ENCODE results near the gene INPP5E. TPM values are rescaled to one million over a fixed set of nuclear protein-coding genes. Genes with fewer than 3 reads are reported as not detected.
"Not testable (repeated sequence)": the region's sequence is repeated elsewhere in the genome, so short reads cannot be mapped to it uniquely, and the experiment has no call there.

The INPP5E gene
- total and polyA plus RNA-seq, 2 donors = 3.9 to 17.5 TPM

DNA sequence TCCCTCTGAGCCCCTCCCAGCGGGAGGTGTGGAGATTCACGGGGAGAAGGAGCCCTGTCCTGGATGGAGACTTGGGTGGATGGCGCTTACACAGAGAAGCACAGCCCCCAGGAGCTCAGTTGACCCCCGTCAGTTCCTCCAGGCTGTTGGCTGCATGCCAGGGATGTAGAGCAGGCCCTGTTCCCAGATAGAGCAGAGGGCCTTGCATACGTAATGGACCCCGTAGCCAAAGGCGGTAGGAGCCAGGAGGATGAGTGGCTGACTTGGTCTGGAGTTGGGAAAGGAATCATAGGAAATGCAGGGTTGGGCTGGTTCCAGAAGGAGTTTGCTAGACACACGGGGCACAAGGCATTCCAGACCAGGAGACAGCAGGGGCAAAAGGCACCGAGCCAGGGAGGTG lies 26.7 kb downstream of the INPP5E start:
- 98% methylated on average over 9 of the region's 9 CpGs for WGBS
- H3K4me3 ChIP-seq (ENCODE audit: low read length in 2 of 2) = no peak overlapping the region
- DNase-seq (ENCODE audit: low read depth in 6 of 9, low spot score in 9 of 9) = no peak
- H3K36me3 ChIP-seq (ENCODE audit: control insufficient read depth in 2 of 2, insufficient read depth in 2 of 2, low read length in 1 of 2) = peaks cover 46 to 48% of the 10 kb centered on the region in 2 donors
- peaks cover 12 to 21% of the 10 kb centered on the region in 2 donors for H3K4me1 ChIP-seq (ENCODE audit: control insufficient read depth in 2 of 2, insufficient read depth in 2 of 2, low read length in 2 of 2)
- no peak overlapping the region for H3K27ac ChIP-seq (ENCODE audit: low read depth in 1 of 2, low read length in 1 of 2)
- no peaks in the 10 kb centered on the region for H3K9me3 ChIP-seq (ENCODE audit: control insufficient read depth in 2 of 2, insufficient read depth in 1 of 2, low read length in 1 of 2)
- H3K27me3 ChIP-seq (ENCODE audit: control insufficient read depth in 2 of 2, insufficient read depth in 1 of 2, low read length in 1 of 2) = no peaks in the 10 kb centered on the region

DNA sequence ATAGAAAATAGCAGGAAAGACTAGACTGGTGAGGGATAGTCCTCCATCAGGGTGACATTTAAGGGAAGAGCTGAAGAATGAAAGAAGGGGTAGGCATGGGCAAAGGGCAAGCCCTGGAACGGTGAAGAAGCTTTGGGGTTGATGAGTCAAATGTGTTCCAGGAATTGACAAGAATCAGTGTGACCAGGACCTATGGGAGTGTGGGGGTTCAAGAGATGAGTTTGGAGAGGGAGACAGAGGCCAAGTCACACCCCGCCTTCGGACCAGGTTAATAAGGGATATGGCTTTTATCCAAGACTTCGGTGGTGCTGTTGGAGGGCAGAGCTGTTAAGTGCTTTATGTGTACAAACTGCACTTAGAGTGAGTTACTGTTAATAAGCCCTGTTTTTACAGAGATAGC lies 28.3 kb downstream of the INPP5E start:
- Histone ChIP-seq H3K4me1 (ENCODE audit: control insufficient read depth in 2 of 2, insufficient read depth in 2 of 2, low read length in 2 of 2) (peaks cover 12 to 21% of the 10 kb centered on the region in 2 donors), H3K36me3 (ENCODE audit: control insufficient read depth in 2 of 2, insufficient read depth in 2 of 2, low read length in 1 of 2) (peaks cover 45 to 48% of the 10 kb centered on the region in 2 donors), H3K27ac (ENCODE audit: low read depth in 1 of 2, low read length in 1 of 2) (no peak overlapping the region), H3K4me3 (ENCODE audit: low read length in 2 of 2) (peak overlapping the region; percentile 79 to 97), H3K9me3 (ENCODE audit: control insufficient read depth in 2 of 2, insufficient read depth in 1 of 2, low read length in 1 of 2) (no peaks in the 10 kb centered on the region), H3K27me3 (ENCODE audit: control insufficient read depth in 2 of 2, insufficient read depth in 1 of 2, low read length in 1 of 2) (no peaks in the 10 kb centered on the region)
- DNase-seq (ENCODE audit: low read depth in 6 of 9, low spot score in 9 of 9) = no peak
- WGBS = 77% methylated on average over 4 of the region's 4 CpGs

DNA sequence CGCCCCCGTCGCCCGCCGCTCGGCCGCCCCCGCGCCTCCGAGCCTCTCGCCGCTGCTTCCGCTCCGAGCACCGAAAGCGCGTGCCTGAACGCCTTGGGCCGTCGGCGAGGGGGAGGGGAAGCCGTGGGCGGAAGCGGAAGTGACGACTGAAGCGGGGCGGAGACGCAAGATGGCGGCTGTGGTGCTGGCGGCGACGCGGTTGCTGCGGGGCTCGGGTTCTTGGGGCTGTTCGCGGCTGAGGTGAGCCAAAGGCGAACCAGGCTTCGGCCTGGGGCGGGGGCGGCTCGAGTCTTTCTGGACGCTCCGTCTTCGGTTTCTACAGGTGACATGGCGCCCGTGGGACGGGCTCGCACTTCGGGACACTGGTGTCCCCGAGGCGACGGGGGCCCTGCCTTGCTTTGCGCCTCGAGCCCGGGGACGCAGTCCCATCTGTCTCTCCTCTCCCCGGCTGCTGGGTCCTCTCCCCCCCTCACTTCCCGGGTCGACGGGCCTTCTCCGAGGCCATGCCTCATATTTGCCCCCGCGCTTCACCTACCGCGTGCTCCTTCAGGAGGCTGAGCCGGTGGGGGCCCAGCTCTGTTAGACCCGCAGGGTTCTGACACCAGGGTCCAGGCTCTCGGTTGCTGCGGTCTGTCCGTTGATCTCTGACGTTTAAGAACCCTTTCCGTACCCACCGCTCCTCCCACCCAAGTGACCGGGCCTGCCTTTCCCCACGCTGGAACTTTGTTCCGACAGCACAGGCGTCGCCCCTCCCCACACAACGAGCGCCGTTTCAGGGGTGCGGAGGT lies 29.0 kb downstream of the INPP5E start, which contains the start of the genes ENTR1 and PMPCA:
Gene ENTR1, minus strand, starts transcription at position 115 of the 788 bp plus-strand sequence. CDS start 217 bp downstream, outside the sequence.
Gene PMPCA, plus strand, starts transcription at position 159 of the 788 bp plus-strand sequence. Its CDS starts 11 bp downstream, at position 170.
- H3K36me3 ChIP-seq (ENCODE audit: control insufficient read depth in 2 of 2, insufficient read depth in 2 of 2, low read length in 1 of 2) = peaks cover 44 to 46% of the 10 kb centered on the region in 2 donors
- no peaks in the 10 kb centered on the region for H3K9me3 ChIP-seq (ENCODE audit: control insufficient read depth in 2 of 2, insufficient read depth in 1 of 2, low read length in 1 of 2)
- H3K4me1 ChIP-seq (ENCODE audit: control insufficient read depth in 2 of 2, insufficient read depth in 2 of 2, low read length in 2 of 2) = peaks cover 12 to 21% of the 10 kb centered on the region in 2 donors
- WGBS = under 1% methylated on average over 83 of the region's 83 CpGs
- H3K27me3 ChIP-seq (ENCODE audit: control insufficient read depth in 2 of 2, insufficient read depth in 1 of 2, low read length in 1 of 2) = no peaks in the 10 kb centered on the region
- peak; percentile 67 to 95 (median 91) for DNase-seq (ENCODE audit: low read depth in 6 of 9, low spot score in 9 of 9)
- peak within 1 kb of the TSS; percentile 79 to 97 for H3K4me3 ChIP-seq (ENCODE audit: low read length in 2 of 2)
- H3K27ac ChIP-seq (ENCODE audit: low read depth in 1 of 2, low read length in 1 of 2) = peak within 1 kb of the TSS; percentile 66 to 70

DNA sequence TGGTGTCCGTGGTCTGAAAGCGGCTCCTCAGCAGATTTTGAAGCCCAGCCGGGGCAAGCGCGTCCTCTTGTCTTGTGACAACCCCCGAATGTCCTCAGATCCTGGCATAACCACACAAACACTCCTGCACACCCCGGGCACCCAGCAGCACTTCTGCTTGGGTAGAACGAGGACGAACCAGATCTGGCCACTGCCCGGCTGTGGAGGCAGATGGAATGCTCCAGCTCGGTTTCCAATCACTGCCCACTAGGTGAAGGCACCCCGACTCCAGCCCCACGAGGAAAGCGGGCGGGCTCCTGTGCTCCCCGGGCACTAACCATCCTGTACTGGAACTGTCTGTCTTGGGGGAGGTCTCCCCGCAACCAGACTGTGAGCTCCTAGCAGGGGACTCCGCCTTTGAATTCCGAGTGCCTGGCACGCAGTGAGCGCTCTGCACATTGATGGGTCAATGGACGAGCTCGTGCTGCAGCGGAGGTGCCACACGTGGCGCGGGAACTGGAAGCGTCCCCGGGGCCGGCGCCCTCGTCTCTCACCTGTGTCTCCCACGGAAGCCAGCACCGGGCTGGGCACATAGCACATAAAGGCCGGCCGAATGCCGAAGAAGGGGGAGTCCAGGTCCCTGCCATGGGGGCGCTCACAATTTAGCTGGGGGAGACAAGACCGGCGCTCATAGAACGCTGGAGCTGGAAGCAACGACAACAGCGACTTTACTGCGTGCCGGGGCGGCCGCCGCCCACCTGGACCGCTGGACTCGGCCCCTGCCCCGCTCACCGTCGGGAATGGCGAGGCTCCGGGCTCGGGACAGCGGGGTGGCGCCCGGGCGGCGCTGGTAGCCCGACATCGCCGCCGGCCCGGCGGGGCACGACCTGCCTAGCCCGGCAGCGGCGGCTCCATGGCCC lies 29.8 kb downstream of the INPP5E start:
- 17% methylated on average over 71 of the region's 71 CpGs for WGBS
- H3K4me3 ChIP-seq (ENCODE audit: low read length in 2 of 2) = peak overlapping the region; percentile 69 to 79
- H3K27ac ChIP-seq (ENCODE audit: low read depth in 1 of 2, low read length in 1 of 2) = peak overlapping the region in 1 of 2 donors; percentile 70
- no peaks in the 10 kb centered on the region for H3K9me3 ChIP-seq (ENCODE audit: control insufficient read depth in 2 of 2, insufficient read depth in 1 of 2, low read length in 1 of 2)
- H3K27me3 ChIP-seq (ENCODE audit: control insufficient read depth in 2 of 2, insufficient read depth in 1 of 2, low read length in 1 of 2) = no peaks in the 10 kb centered on the region
- H3K36me3 ChIP-seq (ENCODE audit: control insufficient read depth in 2 of 2, insufficient read depth in 2 of 2, low read length in 1 of 2) = peaks cover 48% of the 10 kb centered on the region in 2 donors
- DNase-seq (ENCODE audit: low read depth in 6 of 9, low spot score in 9 of 9) = peak in 2 of 9 donors; percentile 10 to 39
- peaks cover 15 to 21% of the 10 kb centered on the region in 2 donors for H3K4me1 ChIP-seq (ENCODE audit: control insufficient read depth in 2 of 2, insufficient read depth in 2 of 2, low read length in 2 of 2)

DNA sequence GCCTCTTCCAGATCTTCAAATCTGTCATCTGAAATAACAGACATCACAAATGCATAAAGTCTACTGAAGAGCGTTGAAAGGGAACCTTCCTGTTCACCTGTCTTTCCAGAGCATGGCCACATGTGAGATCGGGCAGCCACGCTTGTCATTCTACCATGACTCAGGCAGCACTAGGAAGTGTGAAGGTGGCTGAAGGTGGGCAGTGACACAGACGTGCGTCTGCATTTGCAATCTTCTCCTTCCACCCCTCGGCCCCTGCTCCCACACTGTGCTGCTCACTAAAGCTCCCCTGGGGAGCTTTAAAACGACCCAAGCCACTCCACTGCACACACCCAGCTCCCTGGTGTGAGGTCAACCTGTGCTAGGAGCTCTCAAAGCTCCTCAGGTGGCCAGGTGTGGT lies 31.7 kb downstream of the INPP5E start:
- H3K27ac ChIP-seq (ENCODE audit: low read depth in 1 of 2, low read length in 1 of 2) = no peak overlapping the region
- H3K27me3 ChIP-seq (ENCODE audit: control insufficient read depth in 2 of 2, insufficient read depth in 1 of 2, low read length in 1 of 2) = no peaks in the 10 kb centered on the region
- peaks cover 41 to 43% of the 10 kb centered on the region in 2 donors for H3K36me3 ChIP-seq (ENCODE audit: control insufficient read depth in 2 of 2, insufficient read depth in 2 of 2, low read length in 1 of 2)
- WGBS = 97% methylated on average over 7 of the region's 7 CpGs
- H3K4me1 ChIP-seq (ENCODE audit: control insufficient read depth in 2 of 2, insufficient read depth in 2 of 2, low read length in 2 of 2) = peaks cover 15 to 27% of the 10 kb centered on the region in 2 donors
- no peaks in the 10 kb centered on the region for H3K9me3 ChIP-seq (ENCODE audit: control insufficient read depth in 2 of 2, insufficient read depth in 1 of 2, low read length in 1 of 2)
- no peak overlapping the region for H3K4me3 ChIP-seq (ENCODE audit: low read length in 2 of 2)
- no peak for DNase-seq (ENCODE audit: low read depth in 6 of 9, low spot score in 9 of 9)

DNA sequence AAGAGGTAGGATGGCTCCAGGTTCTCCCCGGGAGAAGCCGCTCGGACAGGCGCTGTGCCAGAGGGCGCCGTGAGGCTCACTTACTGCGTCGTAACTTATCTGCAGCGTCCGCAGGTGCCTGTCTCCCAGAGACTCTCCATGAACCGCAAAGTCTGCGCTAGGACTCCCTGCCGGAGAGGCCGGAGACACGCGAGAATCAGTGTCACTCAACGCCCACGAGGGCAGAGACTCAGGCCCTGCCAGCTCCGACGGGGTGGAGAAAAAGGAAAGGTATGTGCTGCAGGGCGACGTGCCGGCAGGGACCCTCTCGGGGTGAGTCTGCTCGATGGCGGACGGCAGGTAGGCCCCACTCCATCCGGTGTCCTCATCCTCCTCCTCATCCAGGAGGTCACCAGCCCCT lies 32.6 kb downstream of the INPP5E start:
- H3K4me1 ChIP-seq (ENCODE audit: control insufficient read depth in 2 of 2, insufficient read depth in 2 of 2, low read length in 2 of 2) = peaks cover 15 to 27% of the 10 kb centered on the region in 2 donors

DNA sequence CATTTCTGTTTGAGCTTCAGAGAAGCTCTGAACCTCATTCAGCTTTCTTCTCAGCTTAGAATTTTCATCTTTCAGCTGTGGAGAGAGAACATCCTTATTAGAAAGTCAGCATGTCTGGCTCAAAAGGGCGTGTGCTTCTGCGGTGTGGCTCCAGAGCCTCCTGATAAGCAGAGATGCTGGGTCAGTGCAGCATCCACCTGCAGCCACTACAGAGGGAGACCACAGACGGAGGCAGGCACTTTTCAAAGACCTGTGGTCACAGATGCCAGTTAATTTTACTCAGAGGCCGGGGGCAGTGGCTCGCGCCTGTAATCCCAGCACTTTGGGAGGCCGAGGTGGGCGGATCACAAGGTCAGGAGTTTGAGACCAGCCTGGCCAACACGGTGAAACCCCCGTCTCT lies 33.7 kb downstream of the INPP5E start:
- not testable (repeated sequence) for H3K9me3 ChIP-seq (ENCODE audit: control insufficient read depth in 2 of 2, insufficient read depth in 1 of 2, low read length in 1 of 2); H3K27ac ChIP-seq (ENCODE audit: low read depth in 1 of 2, low read length in 1 of 2); H3K4me3 ChIP-seq (ENCODE audit: low read length in 2 of 2); DNase-seq (ENCODE audit: low read depth in 6 of 9, low spot score in 9 of 9); H3K27me3 ChIP-seq (ENCODE audit: control insufficient read depth in 2 of 2, insufficient read depth in 1 of 2, low read length in 1 of 2)
- whole genome bisulfite sequencing = 96% methylated on average over 10 of the region's 10 CpGs
- H3K4me1 ChIP-seq (ENCODE audit: control insufficient read depth in 2 of 2, insufficient read depth in 2 of 2, low read length in 2 of 2) = peaks cover 9 to 16% of the 10 kb centered on the region in 2 donors
- peaks cover 44 to 50% of the 10 kb centered on the region in 2 donors for H3K36me3 ChIP-seq (ENCODE audit: control insufficient read depth in 2 of 2, insufficient read depth in 2 of 2, low read length in 1 of 2)

More for the DNA sequence above, 32.6 kb downstream of the INPP5E start:
- DNase-seq (ENCODE audit: low read depth in 6 of 9, low spot score in 9 of 9); H3K9me3 ChIP-seq (ENCODE audit: control insufficient read depth in 2 of 2, insufficient read depth in 1 of 2, low read length in 1 of 2); H3K4me3 ChIP-seq (ENCODE audit: low read length in 2 of 2); H3K27ac ChIP-seq (ENCODE audit: low read depth in 1 of 2, low read length in 1 of 2); H3K27me3 ChIP-seq (ENCODE audit: control insufficient read depth in 2 of 2, insufficient read depth in 1 of 2, low read length in 1 of 2): not testable (repeated sequence)
- peaks cover 39 to 45% of the 10 kb centered on the region in 2 donors for H3K36me3 ChIP-seq (ENCODE audit: control insufficient read depth in 2 of 2, insufficient read depth in 2 of 2, low read length in 1 of 2)
- WGBS = 98% methylated on average over 28 of the region's 28 CpGs

DNA sequence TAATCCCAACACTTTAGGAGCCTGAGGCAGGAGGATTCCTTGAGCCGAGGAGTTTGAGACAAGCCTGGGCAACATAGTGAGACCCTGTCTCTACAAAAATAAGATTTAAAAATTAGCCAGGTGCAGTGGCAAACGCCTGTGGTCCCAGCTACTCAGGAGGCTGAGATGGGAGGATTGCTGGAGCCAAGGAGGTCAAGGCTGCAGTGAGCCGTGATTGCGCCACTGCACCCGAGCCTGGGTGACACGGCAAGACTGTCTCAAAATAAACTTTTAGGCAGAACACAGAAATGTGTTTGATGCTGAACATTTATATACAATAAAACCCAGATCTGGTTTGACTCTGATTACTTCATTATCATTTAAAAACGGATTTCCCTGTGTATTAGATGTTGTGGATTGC lies 34.2 kb downstream of the INPP5E start:
- WGBS = 98% methylated on average over 7 of the region's 7 CpGs
- H3K27me3 ChIP-seq (ENCODE audit: control insufficient read depth in 2 of 2, insufficient read depth in 1 of 2, low read length in 1 of 2) = no peaks in the 10 kb centered on the region
- no peaks in the 10 kb centered on the region for H3K9me3 ChIP-seq (ENCODE audit: control insufficient read depth in 2 of 2, insufficient read depth in 1 of 2, low read length in 1 of 2)
- H3K36me3 ChIP-seq (ENCODE audit: control insufficient read depth in 2 of 2, insufficient read depth in 2 of 2, low read length in 1 of 2) = peaks cover 44 to 50% of the 10 kb centered on the region in 2 donors
- no peak for DNase-seq (ENCODE audit: low read depth in 6 of 9, low spot score in 9 of 9)
- no peak overlapping the region for H3K4me3 ChIP-seq (ENCODE audit: low read length in 2 of 2)
- H3K27ac ChIP-seq (ENCODE audit: low read depth in 1 of 2, low read length in 1 of 2) = no peak overlapping the region
- peaks cover 12 to 20% of the 10 kb centered on the region in 2 donors for H3K4me1 ChIP-seq (ENCODE audit: control insufficient read depth in 2 of 2, insufficient read depth in 2 of 2, low read length in 2 of 2)
